CMK (cell line): ENCODE results near the gene PDE4D.

ENCODE experiments used
- DNase-seq: peaks from one replicate; pipeline ENCODE4 v3.0.0-alpha.2; 2010; ENCODE audit warnings: low read depth

Gene PDE4D

GRCh38 chr5:59279979-59280378 lies 613.5 kb downstream of the PDE4D start:
- no peak for DNase-seq

GRCh38 chr5:59276917-59277372 lies 616.6 kb downstream of the PDE4D start:
- no peak for DNase-seq

- no peak for DNase-seq
These were observed 617.2 kb downstream of the PDE4D start for GRCh38 chr5:59276325-59276675.

GRCh38 chr5:59275510-59276324 lies 617.8 kb downstream of the PDE4D start:
- DNase-seq = no peak

GRCh38 chr5:59275170-59275509 lies 618.4 kb downstream of the PDE4D start:
- DNase-seq = no peak

- no peak for DNase-seq
These were observed 619.4 kb downstream of the PDE4D start for GRCh38 chr5:59274106-59274636.

- DNase-seq = no peak
These were observed 620.6 kb downstream of the PDE4D start for GRCh38 chr5:59272809-59273427.

- no peak for DNase-seq
These were observed 624.6 kb downstream of the PDE4D start for GRCh38 chr5:59268756-59269415.

GRCh38 chr5:59267033-59267432 lies 626.5 kb downstream of the PDE4D start:
- DNase-seq = no peak

- no peak for DNase-seq
These were observed 627.1 kb downstream of the PDE4D start for GRCh38 chr5:59266410-59266809.

GRCh38 chr5:59264639-59265245 lies 628.8 kb downstream of the PDE4D start:
- no peak for DNase-seq

- no peak for DNase-seq
These were observed 629.5 kb downstream of the PDE4D start for GRCh38 chr5:59264013-59264412.

GRCh38 chr5:59261969-59262368 lies 631.6 kb downstream of the PDE4D start:
- no peak for DNase-seq

- DNase-seq = no peak
These were observed 632.6 kb downstream of the PDE4D start for GRCh38 chr5:59260973-59261372.

GRCh38 chr5:59260200-59260599 lies 633.3 kb downstream of the PDE4D start:
- no peak for DNase-seq

- DNase-seq = no peak
These were observed 634.3 kb downstream of the PDE4D start for GRCh38 chr5:59259237-59259636.

- no peak for DNase-seq
These were observed 635.8 kb downstream of the PDE4D start for GRCh38 chr5:59257488-59258400.

- no peak for DNase-seq
These were observed 637.2 kb downstream of the PDE4D start for GRCh38 chr5:59256331-59256730.

GRCh38 chr5:59254055-59254687 lies 639.4 kb downstream of the PDE4D start:
- no peak for DNase-seq

GRCh38 chr5:59253625-59254024 lies 639.9 kb downstream of the PDE4D start:
- DNase-seq = no peak

- no peak for DNase-seq
These were observed 641.9 kb downstream of the PDE4D start for GRCh38 chr5:59251627-59252026.
